GM23248 (cell line): ENCODE results near the gene SUSD2.

ENCODE experiments used
- EZH2 ChIP-seq: fragments of 200-600 bp; sonication (generic); IDR thresholded peaks from 2 replicates; pipeline ENCODE4 v1.6.1; 2018; ENCODE audit warnings: antibody characterized with exemption, mild to moderate bottlenecking; ENCODE audit not compliant: insufficient read depth, poor library complexity, severe bottlenecking
- EZH2phosphoT487 ChIP-seq: fragments of 200-600 bp; sonication (generic); IDR thresholded peaks from 2 replicates; pipeline ENCODE4 v1.6.1; 2018; ENCODE audit warnings: antibody characterized with exemption, moderate library complexity, mild to moderate bottlenecking, low read depth; ENCODE audit not compliant: insufficient read depth

- no peak for TF ChIP-seq EZH2
- TF ChIP-seq EZH2phosphoT487: peak; percentile 88
Observed at GRCh38 chr22:24208012-24208749, 26.9 kb downstream of the SUSD2 start.
